Mucosa of descending colon (tissue), 3 donors: ENCODE results near the gene PAEP. TPM values are rescaled to one million over a fixed set of nuclear protein-coding genes. Genes with fewer than 3 reads are reported as not detected.

ENCODE experiments used
- ATAC-seq: fragments of 200-7000 bp; cut with Tn5 transposase; one replicate; pipeline ENCODE4 v1.9.1; 2020; ENCODE audit warnings: mild to moderate bottlenecking, moderate library complexity
- DNase-seq, 3 donors: peaks; one replicate each; pipeline ENCODE4 v3.0.0-alpha.2; 2020
- H3K36me3 ChIP-seq: fragments of 200-600 bp; one replicate; pipeline ENCODE4 v1.8.0; 2021; ENCODE audit warnings: low read depth, mild to moderate bottlenecking
- H3K4me1 ChIP-seq: fragments of 200-600 bp; one replicate; pipeline ENCODE4 v1.8.0; 2021; ENCODE audit warnings: low read depth, mild to moderate bottlenecking
- H3K4me3 ChIP-seq: fragments of 200-600 bp; one replicate; pipeline ENCODE4 v1.8.0; 2021; ENCODE audit warnings: mild to moderate bottlenecking
- H3K9me3 ChIP-seq: fragments of 200-600 bp; one replicate; pipeline ENCODE4 v1.8.0; 2021; ENCODE audit warnings: mild to moderate bottlenecking
- intact Hi-C, 2 donors: fragments of 100-400 bp; cut with DNase I in 1 of 2; cut with micrococcal nuclease in 1 of 2; formaldehyde crosslinking; loops; one replicate each; pipeline versions ENCODE4 v1.11.0 to v1.11.1; 2022; cut with DNase I, micrococcal nuclease
- total RNA-seq, 3 donors: library from RNA; stranded (reverse); fragmentation: NEBNext Ultra II Directional in 2 of 3; extraction: Animal tissue kit (Norgen Biotek cat#: 25700) in 2 of 3; gene quantifications; one replicate each; pipeline versions ENCODE4 v1.2.1 to v1.2.4, GENCODE V29; 2021 to 2023
- TF ChIP-seq, protein P1 (sequence below): fragments of 200-600 bp; IDR thresholded peaks from one replicate; pipeline ENCODE4 v1.8.0; 2022; ENCODE audit warnings: antibody characterized with exemption, mild to moderate bottlenecking
- donor health status: DM: no; HTN: no; CAD: no; lungs with moderate emphysema.
- donor health status: DM: no; HTN: no; CAD: no.
- donor health status: DM: no; HTN: yes; CAD: no.

PAEP gene
- total RNA-seq, 3 donors from 2014 or later: not detected

DNA sequence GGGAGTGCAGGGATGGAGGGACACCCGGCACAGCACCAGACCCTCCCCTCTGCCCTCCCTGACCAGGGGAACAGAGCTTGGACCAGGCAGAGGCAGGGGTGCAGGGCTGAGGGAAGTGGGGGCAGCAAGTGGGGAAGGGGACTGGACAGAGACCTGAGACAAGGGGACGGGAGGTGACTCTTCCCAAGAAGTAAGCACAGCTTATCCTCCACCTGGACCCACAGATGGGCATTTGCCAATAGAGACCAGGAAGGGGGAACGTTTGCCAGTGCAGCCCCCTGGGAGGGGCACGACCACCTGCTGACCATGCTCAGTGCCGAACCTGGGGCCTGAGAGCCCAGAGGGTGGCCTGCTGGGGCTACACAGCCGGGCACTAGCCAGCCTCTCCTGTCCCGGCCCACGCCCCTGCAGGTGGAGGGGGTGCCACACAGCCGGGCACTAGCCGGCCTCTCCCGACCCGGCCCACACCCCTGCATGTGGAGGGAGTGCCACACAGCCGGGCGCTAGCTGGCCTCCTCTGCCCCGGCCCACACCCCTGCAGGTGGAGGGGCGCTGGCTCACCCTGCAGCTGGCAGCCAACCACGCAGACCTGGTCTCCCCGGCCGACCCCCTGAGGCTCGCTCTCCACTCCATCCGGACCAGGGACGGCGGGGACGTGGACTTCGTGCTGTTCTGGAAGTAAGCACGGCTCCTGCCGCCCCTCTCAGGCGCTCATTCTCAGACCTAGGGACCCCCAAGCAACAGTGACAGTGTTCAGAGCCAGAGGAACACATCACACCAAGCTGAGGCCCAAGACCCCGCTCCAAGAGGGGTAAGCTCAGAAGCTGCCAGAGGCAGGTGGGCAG, 53.5 kb downstream of the PAEP start:
- intact Hi-C loops: no loop called here
- ATAC-seq (peak; percentile 34), DNase-seq (no peak)
- Histone ChIP-seq H3K9me3 (no peaks in the 10 kb centered on the region), H3K4me1 (no peaks in the 10 kb centered on the region), H3K36me3 (no peaks in the 10 kb centered on the region), H3K4me3 (no peak overlapping the region)
- TF ChIP-seq, protein P1, sequence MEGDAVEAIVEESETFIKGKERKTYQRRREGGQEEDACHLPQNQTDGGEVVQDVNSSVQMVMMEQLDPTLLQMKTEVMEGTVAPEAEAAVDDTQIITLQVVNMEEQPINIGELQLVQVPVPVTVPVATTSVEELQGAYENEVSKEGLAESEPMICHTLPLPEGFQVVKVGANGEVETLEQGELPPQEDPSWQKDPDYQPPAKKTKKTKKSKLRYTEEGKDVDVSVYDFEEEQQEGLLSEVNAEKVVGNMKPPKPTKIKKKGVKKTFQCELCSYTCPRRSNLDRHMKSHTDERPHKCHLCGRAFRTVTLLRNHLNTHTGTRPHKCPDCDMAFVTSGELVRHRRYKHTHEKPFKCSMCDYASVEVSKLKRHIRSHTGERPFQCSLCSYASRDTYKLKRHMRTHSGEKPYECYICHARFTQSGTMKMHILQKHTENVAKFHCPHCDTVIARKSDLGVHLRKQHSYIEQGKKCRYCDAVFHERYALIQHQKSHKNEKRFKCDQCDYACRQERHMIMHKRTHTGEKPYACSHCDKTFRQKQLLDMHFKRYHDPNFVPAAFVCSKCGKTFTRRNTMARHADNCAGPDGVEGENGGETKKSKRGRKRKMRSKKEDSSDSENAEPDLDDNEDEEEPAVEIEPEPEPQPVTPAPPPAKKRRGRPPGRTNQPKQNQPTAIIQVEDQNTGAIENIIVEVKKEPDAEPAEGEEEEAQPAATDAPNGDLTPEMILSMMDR: no peak

GRCh38 chr9:135615666-135616618, 54.4 kb downstream of the PAEP start:
- intact Hi-C loops: no loop called here
- TF ChIP-seq, protein P1: no peak
- ATAC-seq (no peak), DNase-seq (peak in 1 of 3 donors; percentile 10)
- Histone ChIP-seq H3K36me3 (no peaks in the 10 kb centered on the region), H3K4me3 (no peak overlapping the region), H3K9me3 (no peaks in the 10 kb centered on the region), H3K4me1 (no peaks in the 10 kb centered on the region)

Other genes starting within 250 kb of the PAEP start
- 10 to 100 TPM; 16.4 to 24.5 (median 21.5) TPM for gene PPP1R26, start 82.0 kb upstream of the PAEP start, total RNA-seq
- 10 to 100 TPM; 27.3 to 36.0 (median 28.2) TPM for gene MRPS2, start 61.1 kb upstream of the PAEP start, total RNA-seq
- not detected for gene LCN1, start 40.3 kb upstream of the PAEP start, total RNA-seq
- not detected for gene OBP2A, start 15.6 kb upstream of the PAEP start, total RNA-seq
- not detected for gene GLT6D1, start 77.8 kb downstream of the PAEP start, total RNA-seq
- not detected for gene LCN9, start 101.6 kb downstream of the PAEP start, total RNA-seq
- gene SOHLH1, start 137.7 kb downstream of the PAEP start, total RNA-seq: not detected
- under 1 TPM in 2 of 3 donors, not detected in 1; 0.22 to 0.60 TPM for gene KCNT1, start 140.4 kb downstream of the PAEP start, total RNA-seq